ENCODE results near the gene SLC6A11. TPM values are rescaled to one million over a fixed set of nuclear protein-coding genes. Genes with fewer than 3 reads are reported as not detected.

SLC6A11 gene
- total and polyA plus RNA-seq, 9 donors, result under 0.01 to 0.33 (median 0.07) TPM; not detected in 2

DNA sequence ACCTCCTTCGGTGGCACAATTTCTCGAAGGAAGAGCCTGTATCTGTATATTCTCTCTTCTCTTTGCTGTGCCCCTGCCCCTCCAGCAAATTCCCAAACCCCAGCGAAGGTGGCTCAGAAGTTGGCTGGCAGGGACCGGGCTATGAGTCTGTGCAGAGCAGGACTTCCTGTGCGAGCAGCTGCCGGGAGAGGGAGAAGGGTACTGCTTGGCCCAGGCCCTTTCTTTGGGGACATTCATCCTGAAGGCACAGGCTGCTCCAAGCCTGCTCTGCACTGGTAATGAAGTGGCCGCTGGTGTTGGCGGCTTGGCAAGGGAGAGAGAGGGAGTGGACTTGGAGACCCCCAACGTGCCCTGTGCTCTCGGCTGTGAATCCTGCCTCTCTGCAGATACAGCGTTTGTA, 1.5 kb downstream of the SLC6A11 start:
- DNase-seq, result no peak
- intact Hi-C loops (cut with DNase I), result no loop called here
- Histone ChIP-seq H3K4me1 (ENCODE audit: insufficient read depth) (no peaks in the 10 kb centered on the region), H3K4me3 (no peak overlapping the region), H3K27ac (no peak overlapping the region), H3K36me3 (no peaks in the 10 kb centered on the region), H3K27me3 (no peaks in the 10 kb centered on the region), H3K9me3 (no peaks in the 10 kb centered on the region)
- TF ChIP-seq, protein P1, sequence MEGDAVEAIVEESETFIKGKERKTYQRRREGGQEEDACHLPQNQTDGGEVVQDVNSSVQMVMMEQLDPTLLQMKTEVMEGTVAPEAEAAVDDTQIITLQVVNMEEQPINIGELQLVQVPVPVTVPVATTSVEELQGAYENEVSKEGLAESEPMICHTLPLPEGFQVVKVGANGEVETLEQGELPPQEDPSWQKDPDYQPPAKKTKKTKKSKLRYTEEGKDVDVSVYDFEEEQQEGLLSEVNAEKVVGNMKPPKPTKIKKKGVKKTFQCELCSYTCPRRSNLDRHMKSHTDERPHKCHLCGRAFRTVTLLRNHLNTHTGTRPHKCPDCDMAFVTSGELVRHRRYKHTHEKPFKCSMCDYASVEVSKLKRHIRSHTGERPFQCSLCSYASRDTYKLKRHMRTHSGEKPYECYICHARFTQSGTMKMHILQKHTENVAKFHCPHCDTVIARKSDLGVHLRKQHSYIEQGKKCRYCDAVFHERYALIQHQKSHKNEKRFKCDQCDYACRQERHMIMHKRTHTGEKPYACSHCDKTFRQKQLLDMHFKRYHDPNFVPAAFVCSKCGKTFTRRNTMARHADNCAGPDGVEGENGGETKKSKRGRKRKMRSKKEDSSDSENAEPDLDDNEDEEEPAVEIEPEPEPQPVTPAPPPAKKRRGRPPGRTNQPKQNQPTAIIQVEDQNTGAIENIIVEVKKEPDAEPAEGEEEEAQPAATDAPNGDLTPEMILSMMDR (IDR thresholded peaks at IDR 0.05), result no peak
- TF ChIP-seq EP300 (IDR thresholded peaks at IDR 0.05) (no peak), POLR2A (IDR thresholded peaks at IDR 0.05) (no peak)
- 43 to 56% (median 50%) methylated on average over 11 of the region's 11 CpGs for WGBS, 3 donors

DNA sequence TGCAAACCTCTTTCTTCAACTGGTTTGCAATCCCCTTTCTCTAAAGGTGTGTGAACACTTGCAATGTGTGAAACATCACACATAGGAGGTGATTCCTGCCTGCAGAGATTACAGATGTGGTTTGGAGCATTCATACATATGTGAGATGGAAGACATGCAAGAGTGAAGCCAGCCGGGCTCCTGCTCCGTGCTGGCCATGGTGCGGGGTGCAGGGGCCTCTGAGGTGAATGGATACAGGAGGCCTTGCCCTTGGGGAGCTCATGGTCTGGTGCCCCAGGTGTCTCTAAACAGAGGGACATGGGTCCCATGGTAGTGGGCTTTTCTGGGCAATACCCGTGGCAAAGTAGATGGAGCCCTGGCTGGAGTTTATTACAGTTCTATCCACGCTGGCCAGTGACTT, 6.0 kb downstream of the SLC6A11 start:
- H3K27me3 ChIP-seq, result no peaks in the 10 kb centered on the region
- WGBS, 3 donors, result 71 to 81% (median 72%) methylated on average over 5 of the region's 5 CpGs
- H3K4me3 ChIP-seq, result no peak overlapping the region
- intact Hi-C loops (cut with DNase I), result no loop called here
- no peak for TF ChIP-seq POLR2A (IDR thresholded peaks at IDR 0.05)
- TF ChIP-seq, protein P1 (IDR thresholded peaks at IDR 0.05), result no peak
- TF ChIP-seq EP300 (IDR thresholded peaks at IDR 0.05), result no peak
- H3K27ac ChIP-seq, result no peak overlapping the region
- no peaks in the 10 kb centered on the region for H3K4me1 ChIP-seq (ENCODE audit: insufficient read depth)
- no peaks in the 10 kb centered on the region for H3K9me3 ChIP-seq
- no peak for DNase-seq
- no peaks in the 10 kb centered on the region for H3K36me3 ChIP-seq

DNA sequence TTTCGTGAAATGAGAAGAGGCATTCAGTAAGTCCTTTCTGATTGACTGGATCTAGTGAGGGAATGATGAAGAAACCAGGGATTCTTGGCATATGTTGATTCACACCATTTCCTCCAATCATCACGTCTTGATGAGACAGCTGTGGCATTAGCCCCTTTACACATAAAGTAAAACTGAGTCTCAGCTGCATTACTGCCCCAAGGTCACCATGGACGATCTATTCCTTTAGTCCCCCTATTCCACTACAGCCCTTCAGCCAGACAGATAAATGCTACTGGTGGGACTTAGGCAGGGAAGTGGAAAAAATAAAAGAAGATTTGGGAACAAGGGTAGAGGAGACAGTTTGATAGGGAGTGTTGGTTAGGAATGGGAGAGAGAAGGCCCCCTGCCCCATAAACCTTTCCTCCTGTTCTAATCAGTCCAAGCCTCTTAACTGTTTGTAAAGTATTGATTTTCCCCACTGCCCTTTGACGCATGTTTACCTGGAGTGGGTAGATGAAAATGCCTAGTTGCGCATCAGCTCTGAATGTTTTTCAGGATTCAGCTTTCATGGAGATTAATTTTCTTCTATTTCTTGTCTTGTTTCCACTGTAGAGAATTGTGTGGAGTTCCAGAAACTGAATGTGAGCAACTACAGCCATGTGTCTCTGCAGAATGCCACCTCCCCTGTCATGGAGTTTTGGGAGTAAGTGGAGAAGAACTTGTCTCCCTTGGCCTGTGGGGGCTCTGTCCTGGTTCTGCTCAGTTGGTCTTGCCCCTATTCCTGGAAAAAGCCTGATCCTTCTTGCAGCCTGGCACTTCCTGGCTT, 6.9 kb downstream of the SLC6A11 start:
- DNase-seq, result no peak
- Histone ChIP-seq H3K36me3 (no peaks in the 10 kb centered on the region), H3K4me1 (ENCODE audit: insufficient read depth) (no peaks in the 10 kb centered on the region), H3K4me3 (no peak overlapping the region), H3K27ac (no peak overlapping the region), H3K9me3 (no peaks in the 10 kb centered on the region), H3K27me3 (no peaks in the 10 kb centered on the region)
- WGBS, 3 donors, result 72 to 79% (median 74%) methylated on average over 5 of the region's 5 CpGs
- TF ChIP-seq POLR2A (IDR thresholded peaks at IDR 0.05) (no peak), EP300 (IDR thresholded peaks at IDR 0.05) (no peak)
- TF ChIP-seq, protein P1 (IDR thresholded peaks at IDR 0.05), result no peak
- intact Hi-C loops (cut with DNase I), result no loop called here

DNA sequence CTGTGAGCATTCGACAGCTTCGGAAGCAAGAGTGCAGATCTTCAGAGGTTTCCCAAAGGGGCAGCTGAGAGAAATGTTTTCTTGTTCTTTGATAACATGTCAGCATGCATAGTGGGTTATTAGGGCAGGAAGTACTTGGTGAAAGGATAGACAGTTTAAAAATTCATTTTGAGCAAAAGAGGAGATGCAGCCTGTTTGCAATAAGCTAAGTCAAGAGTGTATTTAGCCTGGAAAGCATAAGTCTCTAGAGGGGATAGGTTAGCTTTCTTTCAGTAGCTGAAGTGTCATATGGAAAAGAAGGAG, 7.4 kb downstream of the SLC6A11 start:
- TF ChIP-seq EP300 (IDR thresholded peaks at IDR 0.05), result no peak
- no peak for TF ChIP-seq POLR2A (IDR thresholded peaks at IDR 0.05)
- TF ChIP-seq, protein P1 (IDR thresholded peaks at IDR 0.05), result no peak
- no peaks in the 10 kb centered on the region for H3K36me3 ChIP-seq
- 80 to 92% (median 84%) methylated on average over 2 of the region's 2 CpGs for WGBS, 3 donors
- no peak overlapping the region for H3K27ac ChIP-seq
- H3K4me1 ChIP-seq (ENCODE audit: insufficient read depth), result no peaks in the 10 kb centered on the region
- no peak overlapping the region for H3K4me3 ChIP-seq
- H3K27me3 ChIP-seq, result no peaks in the 10 kb centered on the region
- intact Hi-C loops (cut with DNase I), result no loop called here
- DNase-seq, result no peak
- no peaks in the 10 kb centered on the region for H3K9me3 ChIP-seq
